HG03196 (cell line): ENCODE measurements around the gene PRSS48.
"Not testable (repeated sequence)": the region's sequence is repeated elsewhere in the genome, so short reads cannot be mapped to it uniquely, and the experiment has no call there.

Experiments
- ATAC-seq: cut with Tn5 transposase; IDR thresholded peaks from one replicate; pipeline ENCODE4 v1.9.1; 2021; ENCODE audit not compliant: unreplicated experiment

Gene PRSS48

GRCh38 chr4:151276787-151277562 is at the start of gene PRSS48:
PRSS48 (plus strand) TSS chr4:151277161; CDS start chr4:151277173, 12 bp downstream.
- no peak for ATAC-seq

- no peak for ATAC-seq
These were observed 49.8 kb upstream of the PRSS48 start for GRCh38 chr4:151227172-151227571.

GRCh38 chr4:151227731-151228130 is 49.2 kb upstream of the PRSS48 start:
- ATAC-seq = no peak

GRCh38 chr4:151228189-151229119 is 48.5 kb upstream of the PRSS48 start:
- no peak for ATAC-seq

- no peak for ATAC-seq
These were observed 44.9 kb upstream of the PRSS48 start for GRCh38 chr4:151231915-151232595.

- ATAC-seq = no peak
These were observed 43.4 kb upstream of the PRSS48 start for GRCh38 chr4:151233600-151233999.

GRCh38 chr4:151235373-151235772 is 41.6 kb upstream of the PRSS48 start:
- ATAC-seq = not testable (repeated sequence)

- ATAC-seq = no peak
These were observed 40.9 kb upstream of the PRSS48 start for GRCh38 chr4:151236036-151236435.

- ATAC-seq = no peak
These were observed 38.5 kb upstream of the PRSS48 start for GRCh38 chr4:151238477-151238876.

- ATAC-seq = no peak
These were observed 37.4 kb upstream of the PRSS48 start for GRCh38 chr4:151239608-151240007.

GRCh38 chr4:151242305-151242704 is 34.7 kb upstream of the PRSS48 start:
- ATAC-seq = no peak

- ATAC-seq = no peak
These were observed 30.2 kb upstream of the PRSS48 start for GRCh38 chr4:151246742-151247141.

- ATAC-seq = no peak
These were observed 29.6 kb upstream of the PRSS48 start for GRCh38 chr4:151247395-151247794.

GRCh38 chr4:151248519-151248918 is 28.4 kb upstream of the PRSS48 start:
- ATAC-seq = no peak

GRCh38 chr4:151250706-151251105 is 26.3 kb upstream of the PRSS48 start:
- no peak for ATAC-seq

GRCh38 chr4:151251603-151252304 is 25.2 kb upstream of the PRSS48 start:
- no peak for ATAC-seq

- not testable (repeated sequence) for ATAC-seq
These were observed 21.7 kb upstream of the PRSS48 start for GRCh38 chr4:151255226-151255625.

GRCh38 chr4:151255680-151256079 is 21.3 kb upstream of the PRSS48 start:
- not testable (repeated sequence) for ATAC-seq

GRCh38 chr4:151256134-151256533 is 20.8 kb upstream of the PRSS48 start:
- ATAC-seq = no peak

GRCh38 chr4:151257704-151258103 is 19.3 kb upstream of the PRSS48 start:
- no peak for ATAC-seq

GRCh38 chr4:151259752-151260151 is 17.2 kb upstream of the PRSS48 start:
- no peak for ATAC-seq
